ENCODE data around the gene TBC1D9B. TPM values are rescaled to one million over a fixed set of nuclear protein-coding genes. Genes with fewer than 3 reads are reported as not detected.

The TBC1D9B gene
- total RNA-seq, 4 donors from 2014 or later: 50.7 to 78.5 (median 62.4) TPM

- H3K9me3 ChIP-seq: no peaks in the 10 kb centered on the region
- WGBS, 2 donors: 0 to 5% methylated on average over 2 of the region's 54 CpGs
- H3K4me3 ChIP-seq: peak overlapping the region; percentile 76 to 100 (median 94)
- H3K4me1 ChIP-seq: peaks cover 58 to 90% (median 64%) of the 10 kb centered on the region in 3 donors
- intact Hi-C loops (cut with DNase I): no loop called here
- H3K27ac ChIP-seq: peak overlapping the region; percentile 98 to 100 (median 100)
- H3K27me3 ChIP-seq: no peaks in the 10 kb centered on the region
- H3K36me3 ChIP-seq: peaks cover 28 to 43% (median 30%) of the 10 kb centered on the region in 3 donors
- peak; percentile 71 for DNase-seq
- TF ChIP-seq POLR2A (IDR thresholded peaks at IDR 0.05) (peak in 3 of 4 donors; percentile 74 to 89 (median 86)), CTCF (IDR thresholded peaks at IDR 0.05) (peak in 1 of 6 experiments; percentile 18)
Observed at GRCh38 chr5:179821298-179822058, 86.2 kb downstream of the TBC1D9B start.

GRCh38 chr5:179820483-179821297 is 87.0 kb downstream of the TBC1D9B start, which contains the start of gene SQSTM1:
TSS of gene SQSTM1 (plus strand) at chr5:179820905. CDS start at chr5:179820937, 32 bp downstream.
- DNase-seq: no peak
- intact Hi-C loops (cut with DNase I): no loop called here

GRCh38 chr5:179820127-179820482 is 87.6 kb downstream of the TBC1D9B start:
- 18 to 44% methylated on average over 3 to 10 of the region's 12 CpGs for WGBS, 2 donors
- Histone ChIP-seq H3K36me3 (peaks cover 16 to 29% (median 16%) of the 10 kb centered on the region in 3 donors), H3K9me3 (no peaks in the 10 kb centered on the region), H3K27ac (peak overlapping the region; percentile 98 to 100 (median 100)), H3K4me3 (peak overlapping the region; percentile 76 to 100 (median 94)), H3K27me3 (no peaks in the 10 kb centered on the region), H3K4me1 (peaks cover 60 to 81% (median 60%) of the 10 kb centered on the region in 3 donors)
- no peak for DNase-seq
- no peak for TF ChIP-seq POLR2A (IDR thresholded peaks at IDR 0.05)
- intact Hi-C loops (cut with DNase I): no loop called here

More at GRCh38 chr5:179820483-179821297, 87.0 kb downstream of the TBC1D9B start, which contains the start of gene SQSTM1:
- no CpG with 5 or more reads among the region's 81 CpGs for WGBS, 2 donors
- peaks cover 60 to 87% (median 60%) of the 10 kb centered on the region in 3 donors for H3K4me1 ChIP-seq
- peak within 1 kb of the TSS; percentile 98 to 100 (median 100) for H3K27ac ChIP-seq
- H3K9me3 ChIP-seq: no peaks in the 10 kb centered on the region
- H3K27me3 ChIP-seq: no peaks in the 10 kb centered on the region
- H3K36me3 ChIP-seq: peaks cover 22 to 35% (median 22%) of the 10 kb centered on the region in 3 donors
- TF ChIP-seq POLR2A (IDR thresholded peaks at IDR 0.05) (peak in 3 of 4 donors; percentile 49 to 100 (median 99)), CTCF (IDR thresholded peaks at IDR 0.05) (peak in 2 of 6 experiments; percentile 20 to 54)
- peak within 1 kb of the TSS; percentile 76 to 100 (median 94) for H3K4me3 ChIP-seq

- H3K9me3 ChIP-seq: no peaks in the 10 kb centered on the region
- no peaks in the 10 kb centered on the region for H3K27me3 ChIP-seq
- H3K4me3 ChIP-seq: peak overlapping the region; percentile 76 to 100 (median 94)
- peak overlapping the region; percentile 98 to 100 (median 100) for H3K27ac ChIP-seq
- WGBS, 2 donors: 25% methylated on average over 14 of the region's 26 CpGs; no CpG with 5 or more reads in 1 of the 2 donors
- TF ChIP-seq CTCF (IDR thresholded peaks at IDR 0.05) (no peak), POLR2A (IDR thresholded peaks at IDR 0.05) (no peak)
- intact Hi-C loops (cut with DNase I): no loop called here
- H3K4me1 ChIP-seq: peaks cover 59 to 75% (median 59%) of the 10 kb centered on the region in 3 donors
- no peak for DNase-seq
- peaks cover 10 to 23% (median 12%) of the 10 kb centered on the region in 3 donors for H3K36me3 ChIP-seq
Observed at GRCh38 chr5:179819296-179820126, 88.2 kb downstream of the TBC1D9B start.
